ENCODE measurements around the gene SHISA2. TPM values are rescaled to one million over a fixed set of nuclear protein-coding genes. Genes with fewer than 3 reads are reported as not detected.
A peak's percentile ranks its signal among the peaks of the same experiment; 100 is the strongest.

SHISA2 gene
- total RNA-seq, 1 experiment from 2014 or later: not detected

- H4K20me1 ChIP-seq (ENCODE audit: insufficient read depth): no peaks in the 10 kb centered on the region
- H3K9me2 ChIP-seq (ENCODE audit: insufficient read depth): no peaks in the 10 kb centered on the region
- POLR2A ChIA-PET (ENCODE audit: unreplicated experiment): no interaction called here
- no TSS peak for BruUV-seq (replicated peaks)
- no peak overlapping the region for H3K4me2 ChIP-seq
- H3K27ac ChIP-seq: no peak overlapping the region
- H3K36me3 ChIP-seq (ENCODE audit: low read depth): no peaks in the 10 kb centered on the region
- intact Hi-C loops (cut with micrococcal nuclease; ENCODE audit: unreplicated experiment): no loop called here
- H3F3A ChIP-seq (ENCODE audit: insufficient read depth, low read depth): peaks cover 9% of the 10 kb centered on the region; the same call in 1 of the 2 replicates
- peaks cover 8% of the 10 kb centered on the region; the same call in 1 of the 2 replicates for H3K4me1 ChIP-seq (replicated peaks; ENCODE audit: insufficient read depth)
- H3K79me2 ChIP-seq (ENCODE audit: low read depth): no peaks in the 10 kb centered on the region
- no peak for DNase-seq
- H2AFZ ChIP-seq: no peak overlapping the region
- no peaks in the 10 kb centered on the region for H3K9me3 ChIP-seq (ENCODE audit: insufficient read depth, low read depth)
- CTCF ChIA-PET: no interaction called here
- H3K27me3 ChIP-seq (ENCODE audit: insufficient read depth, low read depth): peaks cover 68% of the 10 kb centered on the region
- H3K4me3 ChIP-seq: no peak overlapping the region
- no peak for TF ChIP-seq CTCF (conservative IDR thresholded peaks at IDR 0.05)
Observed at GRCh38 chr13:26025196-26025595, 26.6 kb downstream of the SHISA2 start.

GRCh38 chr13:26024558-26024957 lies 27.3 kb downstream of the SHISA2 start:
- BruUV-seq (replicated peaks): no TSS peak
- Histone ChIP-seq H3K27me3 (ENCODE audit: insufficient read depth, low read depth) (peaks cover 72% of the 10 kb centered on the region), H3K4me2 (no peak overlapping the region), H3K27ac (no peak overlapping the region), H3K9me2 (ENCODE audit: insufficient read depth) (no peaks in the 10 kb centered on the region), H3K9me3 (ENCODE audit: insufficient read depth, low read depth) (no peaks in the 10 kb centered on the region), H2AFZ (no peak overlapping the region), H3K79me2 (ENCODE audit: low read depth) (no peaks in the 10 kb centered on the region), H4K20me1 (ENCODE audit: insufficient read depth) (no peaks in the 10 kb centered on the region), H3K36me3 (ENCODE audit: low read depth) (no peaks in the 10 kb centered on the region), H3F3A (ENCODE audit: insufficient read depth, low read depth) (peaks cover 9% of the 10 kb centered on the region; the same call in 1 of the 2 replicates), H3K4me1 (replicated peaks; ENCODE audit: insufficient read depth) (peaks cover 8% of the 10 kb centered on the region; the same call in 1 of the 2 replicates), H3K4me3 (no peak overlapping the region)
- TF ChIP-seq EZH2 (IDR thresholded peaks at IDR 0.05; ENCODE audit: low read depth): no peak
- TF ChIP-seq CTCF (conservative IDR thresholded peaks at IDR 0.05): no peak
- no peak for DNase-seq
- intact Hi-C loops (cut with micrococcal nuclease; ENCODE audit: unreplicated experiment): no loop called here
- CTCF ChIA-PET: no interaction called here
- POLR2A ChIA-PET (ENCODE audit: unreplicated experiment): no interaction called here

GRCh38 chr13:26022538-26023292 lies 29.1 kb downstream of the SHISA2 start:
- Histone ChIP-seq H3K4me1 (replicated peaks; ENCODE audit: insufficient read depth) (peaks cover 8% of the 10 kb centered on the region; the same call in 1 of the 2 replicates), H3K79me2 (ENCODE audit: low read depth) (no peaks in the 10 kb centered on the region), H4K20me1 (ENCODE audit: insufficient read depth) (no peaks in the 10 kb centered on the region), H3K36me3 (ENCODE audit: low read depth) (no peaks in the 10 kb centered on the region), H3K27me3 (ENCODE audit: insufficient read depth, low read depth) (peaks cover 75% of the 10 kb centered on the region), H3K9me3 (ENCODE audit: insufficient read depth, low read depth) (no peaks in the 10 kb centered on the region), H3K4me2 (no peak overlapping the region), H3K9me2 (ENCODE audit: insufficient read depth) (no peaks in the 10 kb centered on the region), H3F3A (ENCODE audit: insufficient read depth, low read depth) (peaks cover 9% of the 10 kb centered on the region; the same call in 1 of the 2 replicates), H3K27ac (no peak overlapping the region), H2AFZ (no peak overlapping the region), H3K4me3 (no peak overlapping the region)
- intact Hi-C loops (cut with micrococcal nuclease; ENCODE audit: unreplicated experiment): no loop called here
- CTCF ChIA-PET: no interaction called here
- BruUV-seq (replicated peaks): no TSS peak
- TF ChIP-seq EZH2 (IDR thresholded peaks at IDR 0.05; ENCODE audit: low read depth) (no peak), CTCF (conservative IDR thresholded peaks at IDR 0.05) (no peak)
- DNase-seq: peak; percentile 18 to 77
- POLR2A ChIA-PET (ENCODE audit: unreplicated experiment): no interaction called here

Data from PC-9 (cell line).